ENCODE measurements around the gene VPS26C. TPM values are rescaled to one million over a fixed set of nuclear protein-coding genes. Genes with fewer than 3 reads are reported as not detected.

The VPS26C gene
- total and polyA plus RNA-seq, 10 donors = 17.0 to 76.9 (median 50.6) TPM

- Histone ChIP-seq H3K4me3 (no peak overlapping the region), H3K9me3 (peaks cover 0 to 6% (median 0%) of the 10 kb centered on the region in 8 donors), H3K36me3 (peaks cover 0 to 89% (median 43%) of the 10 kb centered on the region in 6 donors), H3K27me3 (replicated peaks in 1 of 7) (no peaks in the 10 kb centered on the region), H3K4me1 (no peaks in the 10 kb centered on the region), H3K27ac (no peak overlapping the region)
- no peak for TF ChIP-seq CTCF (IDR thresholded peaks at IDR 0.05 in 8 of 11, conservative IDR thresholded peaks at IDR 0.05 in 3 of 11)
- TF ChIP-seq POLR2AphosphoS5 (IDR thresholded peaks at IDR 0.05) = no peak
- no peak for TF ChIP-seq POLR2A (IDR thresholded peaks at IDR 0.05)
- WGBS, 5 donors = 88 to 93% (median 89%) methylated on average over 6 of the region's 6 CpGs
- DNase-seq = no peak
- intact Hi-C loops (cut with DNase I; ENCODE audit: low total_unique reads) = no loop called here
Observed at GRCh38 chr21:37182222-37182621, 84.9 kb downstream of the VPS26C start.

GRCh38 chr21:37181059-37181458, 86.1 kb downstream of the VPS26C start:
- WGBS, 5 donors = 91 to 98% (median 96%) methylated on average over 3 of the region's 3 CpGs
- Histone ChIP-seq H3K4me3 (no peak overlapping the region), H3K4me1 (no peaks in the 10 kb centered on the region), H3K9me3 (peaks cover 0 to 6% (median 0%) of the 10 kb centered on the region in 8 donors), H3K36me3 (peaks cover 0 to 89% (median 42%) of the 10 kb centered on the region in 6 donors), H3K27me3 (replicated peaks in 1 of 7) (no peaks in the 10 kb centered on the region), H3K27ac (no peak overlapping the region)
- TF ChIP-seq CTCF (IDR thresholded peaks at IDR 0.05 in 8 of 11, conservative IDR thresholded peaks at IDR 0.05 in 3 of 11) (no peak), POLR2AphosphoS5 (IDR thresholded peaks at IDR 0.05) (no peak), POLR2A (IDR thresholded peaks at IDR 0.05) (no peak)
- intact Hi-C loops (cut with DNase I; ENCODE audit: low total_unique reads) = no loop called here
- DNase-seq = no peak

- 88 to 94% (median 93%) methylated on average over 5 of the region's 5 CpGs for WGBS, 5 donors
- Histone ChIP-seq H3K27me3 (replicated peaks in 1 of 7) (no peaks in the 10 kb centered on the region), H3K9me3 (peaks cover 0 to 6% (median 0%) of the 10 kb centered on the region in 8 donors), H3K27ac (no peak overlapping the region), H3K4me3 (no peak overlapping the region), H3K4me1 (no peaks in the 10 kb centered on the region), H3K36me3 (peaks cover 0 to 95% (median 54%) of the 10 kb centered on the region in 6 donors)
- intact Hi-C loops (cut with DNase I; ENCODE audit: low total_unique reads) = no loop called here
- DNase-seq = no peak
- TF ChIP-seq POLR2A (IDR thresholded peaks at IDR 0.05) (no peak), CTCF (IDR thresholded peaks at IDR 0.05 in 8 of 11, conservative IDR thresholded peaks at IDR 0.05 in 3 of 11) (no peak), POLR2AphosphoS5 (IDR thresholded peaks at IDR 0.05) (no peak)
Observed at GRCh38 chr21:37176716-37177115, 90.4 kb downstream of the VPS26C start.

Small RNAs within 50 kb of the gene (small RNA-seq; reads per million reads assigned to genes)
- gene RN7SL678P = 0 reads per million in 4 donors

Other genes with a start within 250 kb of the VPS26C start
- gene PIGP, start 194.3 kb downstream of the VPS26C start, total RNA-seq = 10 to 100 TPM in 6 of 7 donors, 1 to 10 TPM in 1; 9.2 to 23.1 (median 12.8) TPM
- 10 to 100 TPM; 17.2 to 26.0 (median 19.9) TPM for gene PIGP, start 194.3 kb downstream of the VPS26C start, polyA plus RNA-seq
- gene TTC3, start 194.1 kb downstream of the VPS26C start, total RNA-seq = 100 to 1,000 TPM in 3 of 7 donors, 10 to 100 TPM in 4; 72.5 to 143 (median 93.7) TPM
- 10 to 100 TPM; 16.0 to 21.6 (median 21.0) TPM for gene TTC3, start 194.1 kb downstream of the VPS26C start, polyA plus RNA-seq
- gene DYRK1A, start 99.4 kb upstream of the VPS26C start, total RNA-seq = 100 to 1,000 TPM in 4 of 7 donors, 10 to 100 TPM in 3; 86.9 to 115 (median 101) TPM
- 10 to 100 TPM; 21.9 to 24.4 (median 22.7) TPM for gene DYRK1A, start 99.4 kb upstream of the VPS26C start, polyA plus RNA-seq